Measurements from ENCODE around the gene DRAM1. TPM values are rescaled to one million over a fixed set of nuclear protein-coding genes. Genes with fewer than 3 reads are reported as not detected.

The DRAM1 gene
- polyA plus RNA-seq, 1 donor (not counting 4 experiments of a cell fraction or from before 2014, with no cell fraction given), result 21.7 TPM

GRCh38 chr12:101954113-101954512, 76.7 kb downstream of the DRAM1 start:
- H3K27me3 ChIP-seq (ENCODE audit: control insufficient read depth, extremely low read depth, insufficient read depth, low read length), result no peaks in the 10 kb centered on the region
- DNase-seq (ENCODE audit: low read depth, low spot score) (no peak), FAIRE-seq (no peak)
- H3K36me3 ChIP-seq (ENCODE audit: control insufficient read depth in 2 of 2, extremely low read depth in 1 of 2, insufficient read depth in 2 of 2, low read length in 2 of 2), result no peaks in the 10 kb centered on the region
- no peak overlapping the region for H3K4me2 ChIP-seq (ENCODE audit: control insufficient read depth, extremely low read depth, insufficient read depth, low read depth, low read length)
- no peak overlapping the region for H3K4me3 ChIP-seq (ENCODE audit: control insufficient read depth in 2 of 3, extremely low read depth in 1 of 3, insufficient read depth in 2 of 3, low read depth in 1 of 3, low read length in 3 of 3)
- H4K20me1 ChIP-seq (ENCODE audit: control insufficient read depth, extremely low read depth, insufficient read depth, low read length), result no peaks in the 10 kb centered on the region
- H3K79me2 ChIP-seq (ENCODE audit: control insufficient read depth, insufficient read depth, low read length), result no peaks in the 10 kb centered on the region
- dilution Hi-C loops (cut with MboI; ENCODE audit: extremely low pct_ligation_motif_present, low sequenced_read_pairs), result no loop called here
- H3K27ac ChIP-seq (ENCODE audit: control insufficient read depth, insufficient read depth, low read length), result no peak overlapping the region
- H3K9me1 ChIP-seq (ENCODE audit: control insufficient read depth, extremely low read depth, insufficient read depth, low read length), result no peaks in the 10 kb centered on the region
- no peaks in the 10 kb centered on the region for H3K4me1 ChIP-seq (ENCODE audit: control insufficient read depth, extremely low read depth, insufficient read depth, low read length)
- H3K9ac ChIP-seq (ENCODE audit: control insufficient read depth, extremely low read depth, insufficient read depth, low read length), result no peak overlapping the region
- H2AFZ ChIP-seq (ENCODE audit: control insufficient read depth, low read length), result no peak overlapping the region
- H3K9me3 ChIP-seq (ENCODE audit: control insufficient read depth, low read depth, low read length), result no peaks in the 10 kb centered on the region
- TF ChIP-seq EZH2 (IDR thresholded peaks at IDR 0.05; ENCODE audit: low read length) (no peak), CTCF (optimal IDR thresholded peaks at IDR 0.05 in 1 of 3, IDR thresholded peaks at IDR 0.05 in 1 of 3, conservative IDR thresholded peaks at IDR 0.05 in 1 of 3; ENCODE audit: extremely low read depth in 1 of 3, insufficient read depth in 2 of 3, low read length in 3 of 3) (no peak)

GRCh38 chr12:101954676-101955075, 77.3 kb downstream of the DRAM1 start:
- dilution Hi-C loops (cut with MboI; ENCODE audit: extremely low pct_ligation_motif_present, low sequenced_read_pairs), result no loop called here
- Histone ChIP-seq H3K27ac (ENCODE audit: control insufficient read depth, insufficient read depth, low read length) (no peak overlapping the region), H3K4me1 (ENCODE audit: control insufficient read depth, extremely low read depth, insufficient read depth, low read length) (no peaks in the 10 kb centered on the region), H3K79me2 (ENCODE audit: control insufficient read depth, insufficient read depth, low read length) (no peaks in the 10 kb centered on the region), H3K4me2 (ENCODE audit: control insufficient read depth, extremely low read depth, insufficient read depth, low read depth, low read length) (no peak overlapping the region), H3K36me3 (ENCODE audit: control insufficient read depth in 2 of 2, extremely low read depth in 1 of 2, insufficient read depth in 2 of 2, low read length in 2 of 2) (no peaks in the 10 kb centered on the region), H3K9ac (ENCODE audit: control insufficient read depth, extremely low read depth, insufficient read depth, low read length) (no peak overlapping the region), H3K9me3 (ENCODE audit: control insufficient read depth, low read depth, low read length) (no peaks in the 10 kb centered on the region), H4K20me1 (ENCODE audit: control insufficient read depth, extremely low read depth, insufficient read depth, low read length) (no peaks in the 10 kb centered on the region), H3K27me3 (ENCODE audit: control insufficient read depth, extremely low read depth, insufficient read depth, low read length) (no peaks in the 10 kb centered on the region), H3K9me1 (ENCODE audit: control insufficient read depth, extremely low read depth, insufficient read depth, low read length) (no peaks in the 10 kb centered on the region), H2AFZ (ENCODE audit: control insufficient read depth, low read length) (no peak overlapping the region), H3K4me3 (ENCODE audit: control insufficient read depth in 2 of 3, extremely low read depth in 1 of 3, insufficient read depth in 2 of 3, low read depth in 1 of 3, low read length in 3 of 3) (no peak overlapping the region)
- DNase-seq (ENCODE audit: low read depth, low spot score) (no peak), FAIRE-seq (no peak)
- TF ChIP-seq CTCF (optimal IDR thresholded peaks at IDR 0.05 in 1 of 3, IDR thresholded peaks at IDR 0.05 in 1 of 3, conservative IDR thresholded peaks at IDR 0.05 in 1 of 3; ENCODE audit: extremely low read depth in 1 of 3, insufficient read depth in 2 of 3, low read length in 3 of 3), result no peak
- TF ChIP-seq EZH2 (IDR thresholded peaks at IDR 0.05; ENCODE audit: low read length), result no peak

All from keratinocyte (primary cell).